ENCODE data around the gene RAD51B. TPM values are rescaled to one million over a fixed set of nuclear protein-coding genes. Genes with fewer than 3 reads are reported as not detected.

Gene RAD51B
- total and polyA plus RNA-seq, 2 experiments from 2014 or later = 11.7 to 17.8 TPM

DNA sequence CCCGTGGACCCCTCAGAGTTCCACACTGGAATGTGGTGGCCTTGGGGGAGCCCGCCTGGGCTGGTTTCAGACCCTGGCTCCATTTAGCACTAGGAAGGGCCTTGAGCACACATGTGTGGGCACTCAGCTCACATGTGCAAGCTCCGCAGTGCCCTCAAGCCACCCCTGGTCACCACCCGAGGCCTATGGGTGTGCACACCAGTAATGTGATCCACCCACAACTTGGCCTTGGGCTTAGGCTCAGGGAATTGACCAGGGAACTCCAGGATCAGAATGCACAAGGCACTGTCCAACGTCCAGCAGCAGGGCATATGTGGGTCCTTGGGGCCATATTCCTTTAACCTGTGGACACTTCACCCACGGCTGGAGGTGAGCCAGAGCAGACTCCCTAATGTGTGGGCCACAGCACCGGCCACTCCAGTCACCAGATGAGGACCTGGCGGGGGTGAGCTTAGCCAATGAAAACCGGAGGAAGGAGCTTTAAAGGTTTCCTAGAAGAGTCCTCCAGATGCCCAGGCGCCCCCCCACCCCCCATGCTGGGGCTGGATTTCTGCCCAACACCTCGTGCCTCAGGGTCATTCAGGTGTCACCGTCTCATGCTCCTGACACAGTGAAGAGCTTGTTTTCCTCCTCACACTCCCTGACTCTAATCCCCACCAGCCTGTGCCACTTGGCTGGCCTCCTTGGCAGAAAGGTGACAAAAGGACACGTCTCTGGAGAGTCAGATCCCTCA is 764.1 kb downstream of the RAD51B start:
- no peak for DNase-seq (ENCODE audit: low read depth in 1 of 2, low spot score in 1 of 2)
- H3K4me1 ChIP-seq (ENCODE audit: low read depth) = peaks cover 27% of the 10 kb centered on the region
- peak overlapping the region; percentile 56 for H3K27ac ChIP-seq
- TF ChIP-seq, protein P1, sequence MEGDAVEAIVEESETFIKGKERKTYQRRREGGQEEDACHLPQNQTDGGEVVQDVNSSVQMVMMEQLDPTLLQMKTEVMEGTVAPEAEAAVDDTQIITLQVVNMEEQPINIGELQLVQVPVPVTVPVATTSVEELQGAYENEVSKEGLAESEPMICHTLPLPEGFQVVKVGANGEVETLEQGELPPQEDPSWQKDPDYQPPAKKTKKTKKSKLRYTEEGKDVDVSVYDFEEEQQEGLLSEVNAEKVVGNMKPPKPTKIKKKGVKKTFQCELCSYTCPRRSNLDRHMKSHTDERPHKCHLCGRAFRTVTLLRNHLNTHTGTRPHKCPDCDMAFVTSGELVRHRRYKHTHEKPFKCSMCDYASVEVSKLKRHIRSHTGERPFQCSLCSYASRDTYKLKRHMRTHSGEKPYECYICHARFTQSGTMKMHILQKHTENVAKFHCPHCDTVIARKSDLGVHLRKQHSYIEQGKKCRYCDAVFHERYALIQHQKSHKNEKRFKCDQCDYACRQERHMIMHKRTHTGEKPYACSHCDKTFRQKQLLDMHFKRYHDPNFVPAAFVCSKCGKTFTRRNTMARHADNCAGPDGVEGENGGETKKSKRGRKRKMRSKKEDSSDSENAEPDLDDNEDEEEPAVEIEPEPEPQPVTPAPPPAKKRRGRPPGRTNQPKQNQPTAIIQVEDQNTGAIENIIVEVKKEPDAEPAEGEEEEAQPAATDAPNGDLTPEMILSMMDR (IDR thresholded peaks at IDR 0.05; ENCODE audit: low read depth, low read length) = no peak
- no peaks in the 10 kb centered on the region for H3K27me3 ChIP-seq
- H3K36me3 ChIP-seq = no peaks in the 10 kb centered on the region
- H3K9me3 ChIP-seq (ENCODE audit: low read depth) = no peaks in the 10 kb centered on the region
- no peak overlapping the region for H3K4me3 ChIP-seq

DNA sequence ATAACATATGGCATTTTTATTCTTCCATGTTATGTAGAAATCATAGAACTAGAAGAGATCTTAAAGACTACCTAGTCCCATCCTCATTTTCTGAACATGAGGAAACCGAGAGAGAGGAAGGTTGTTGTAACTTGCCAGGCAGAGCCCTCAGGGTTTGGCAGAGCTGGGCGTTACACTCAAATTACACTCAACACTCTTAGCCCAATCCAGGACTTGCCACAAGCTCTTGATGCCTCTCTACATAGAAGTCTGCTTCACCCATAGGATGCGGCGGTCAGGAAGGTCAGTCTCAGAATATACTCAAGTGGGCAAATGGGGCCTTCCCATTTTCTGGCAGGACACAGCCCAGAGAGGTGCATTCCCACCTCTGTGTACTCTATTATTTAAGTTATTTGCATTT is 765.2 kb downstream of the RAD51B start:
- no peak overlapping the region for H3K27ac ChIP-seq
- H3K9me3 ChIP-seq (ENCODE audit: low read depth) = no peaks in the 10 kb centered on the region
- no peaks in the 10 kb centered on the region for H3K27me3 ChIP-seq
- TF ChIP-seq, protein P1 (IDR thresholded peaks at IDR 0.05; ENCODE audit: low read depth, low read length) = no peak
- DNase-seq (ENCODE audit: low read depth in 1 of 2, low spot score in 1 of 2) = no peak
- H3K36me3 ChIP-seq = no peaks in the 10 kb centered on the region
- H3K4me3 ChIP-seq = no peak overlapping the region
- peaks cover 38% of the 10 kb centered on the region for H3K4me1 ChIP-seq (ENCODE audit: low read depth)

DNA sequence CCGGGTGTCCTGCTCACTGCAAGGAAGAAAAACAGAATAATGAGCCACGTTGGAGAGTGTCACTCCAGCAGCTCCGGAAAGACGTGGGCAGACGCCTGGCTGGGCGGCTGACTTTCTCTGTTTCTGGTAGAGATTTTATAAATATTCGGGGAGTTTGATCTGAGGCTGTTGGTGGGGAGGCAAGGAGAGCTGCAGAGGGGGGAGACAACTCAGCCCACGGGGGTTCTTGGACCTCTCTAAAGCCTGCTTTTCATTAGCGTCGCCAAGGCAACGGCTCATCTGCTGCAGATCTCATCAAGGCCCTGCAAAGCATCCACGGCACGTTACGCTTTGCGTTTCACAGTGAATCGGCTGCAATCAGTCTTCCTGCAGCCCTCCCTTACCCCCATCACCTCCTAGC is 766.1 kb downstream of the RAD51B start:
- peaks cover 42% of the 10 kb centered on the region for H3K4me1 ChIP-seq (ENCODE audit: low read depth)
- no peaks in the 10 kb centered on the region for H3K36me3 ChIP-seq
- no peak overlapping the region for H3K27ac ChIP-seq
- TF ChIP-seq, protein P1 (IDR thresholded peaks at IDR 0.05; ENCODE audit: low read depth, low read length) = no peak
- no peaks in the 10 kb centered on the region for H3K9me3 ChIP-seq (ENCODE audit: low read depth)
- DNase-seq (ENCODE audit: low read depth in 1 of 2, low spot score in 1 of 2) = peak in 1 of 2 donors; percentile 40
- H3K4me3 ChIP-seq = no peak overlapping the region
- H3K27me3 ChIP-seq = no peaks in the 10 kb centered on the region

DNA sequence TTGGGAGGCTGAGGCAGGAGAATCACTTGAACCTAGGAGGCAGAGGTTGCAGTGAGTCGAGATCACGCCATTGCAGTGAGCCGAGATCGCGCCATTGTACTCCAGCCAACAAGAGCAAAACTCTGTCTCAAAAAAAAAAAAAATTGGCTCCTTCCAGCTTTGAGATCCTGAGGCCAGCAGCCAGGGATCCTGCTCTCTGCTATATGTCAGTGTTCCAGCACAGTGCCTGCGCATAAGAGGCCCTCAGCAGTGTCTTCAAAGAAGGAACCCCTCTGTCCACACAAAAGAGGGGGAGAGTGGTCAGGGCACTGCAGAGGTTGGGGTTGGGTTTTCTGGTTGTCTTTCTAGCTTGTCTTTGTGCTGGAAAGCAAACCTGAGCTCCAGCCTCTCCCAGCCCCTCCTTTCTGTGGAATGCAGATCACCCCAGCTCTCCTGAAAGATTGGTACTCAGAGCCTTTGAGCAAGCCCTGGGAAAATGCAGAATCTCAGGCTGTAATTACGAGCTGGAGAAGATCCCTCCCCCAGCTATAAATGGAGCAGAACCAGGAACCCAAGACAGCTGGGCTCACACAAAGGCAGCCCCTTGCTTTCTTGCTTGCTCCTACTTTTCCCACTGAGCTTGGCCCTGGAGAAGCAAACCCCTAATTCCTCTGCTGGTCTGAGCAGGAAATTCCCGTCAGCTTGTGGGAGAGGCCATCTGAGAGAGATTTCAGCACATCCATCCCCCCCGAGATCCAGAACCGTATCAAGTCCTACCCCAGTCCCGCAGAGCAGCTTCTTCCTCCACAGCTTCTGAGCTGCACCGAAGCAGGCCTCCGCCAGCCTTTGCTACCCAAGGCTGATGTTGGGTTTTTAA is 767.5 kb downstream of the RAD51B start:
- Histone ChIP-seq H3K36me3 (no peaks in the 10 kb centered on the region), H3K27ac (no peak overlapping the region), H3K27me3 (no peaks in the 10 kb centered on the region), H3K4me1 (ENCODE audit: low read depth) (peaks cover 42% of the 10 kb centered on the region), H3K4me3 (no peak overlapping the region), H3K9me3 (ENCODE audit: low read depth) (no peaks in the 10 kb centered on the region)
- TF ChIP-seq, protein P1 (IDR thresholded peaks at IDR 0.05; ENCODE audit: low read depth, low read length) = no peak
- peak in 1 of 2 donors; percentile 68 for DNase-seq (ENCODE audit: low read depth in 1 of 2, low spot score in 1 of 2)

DNA sequence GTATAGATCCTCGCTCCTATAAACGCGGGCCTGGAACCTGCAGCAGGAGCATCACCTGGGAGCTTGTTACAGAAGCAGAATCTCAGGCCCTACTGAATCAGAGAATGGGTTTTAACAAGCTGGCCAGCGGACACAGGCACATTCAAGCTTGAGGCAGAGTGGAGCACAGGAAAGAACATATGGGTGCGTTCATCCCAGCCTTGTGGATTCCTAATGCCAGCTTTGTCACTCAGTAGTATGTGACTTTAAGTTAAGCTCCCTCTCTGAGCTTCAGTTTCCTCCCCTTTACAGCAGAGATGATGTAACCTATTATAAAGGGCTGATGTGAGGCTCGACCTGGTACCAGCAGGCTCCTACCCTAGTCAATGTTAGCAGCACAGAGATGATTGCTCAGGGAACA is 768.4 kb downstream of the RAD51B start:
- peaks cover 42% of the 10 kb centered on the region for H3K4me1 ChIP-seq (ENCODE audit: low read depth)
- DNase-seq (ENCODE audit: low read depth in 1 of 2, low spot score in 1 of 2) = no peak
- TF ChIP-seq, protein P1 (IDR thresholded peaks at IDR 0.05; ENCODE audit: low read depth, low read length) = no peak
- H3K36me3 ChIP-seq = no peaks in the 10 kb centered on the region
- no peak overlapping the region for H3K4me3 ChIP-seq
- H3K9me3 ChIP-seq (ENCODE audit: low read depth) = no peaks in the 10 kb centered on the region
- no peaks in the 10 kb centered on the region for H3K27me3 ChIP-seq
- H3K27ac ChIP-seq = no peak overlapping the region
